ENCODE measurements around the gene HDAC4. TPM values are rescaled to one million over a fixed set of nuclear protein-coding genes. Genes with fewer than 3 reads are reported as not detected.
A peak's percentile ranks its signal among the peaks of the same experiment; 100 is the strongest.

The HDAC4 gene
- total RNA-seq, 1 donor from 2014 or later: 33.9 TPM

- ATAC-seq: no peak
These were observed 234.5 kb downstream of the HDAC4 start for GRCh38 chr2:239166201-239166834.

GRCh38 chr2:239165206-239165831 is 235.5 kb downstream of the HDAC4 start:
- ATAC-seq: no peak

GRCh38 chr2:239164335-239164871 is 236.4 kb downstream of the HDAC4 start:
- ATAC-seq: no peak

GRCh38 chr2:239163688-239164334 is 237.0 kb downstream of the HDAC4 start:
- no peak for ATAC-seq

GRCh38 chr2:239162976-239163687 is 237.7 kb downstream of the HDAC4 start:
- no peak for ATAC-seq

- no peak for ATAC-seq
These were observed 238.5 kb downstream of the HDAC4 start for GRCh38 chr2:239162141-239162821.

- ATAC-seq: no peak
These were observed 239.1 kb downstream of the HDAC4 start for GRCh38 chr2:239161711-239162140.

GRCh38 chr2:239160226-239161143 is 240.3 kb downstream of the HDAC4 start:
- ATAC-seq: no peak

GRCh38 chr2:239159476-239159911 is 241.3 kb downstream of the HDAC4 start:
- no peak for ATAC-seq

GRCh38 chr2:239158641-239159475 is 242.0 kb downstream of the HDAC4 start:
- ATAC-seq: peak; percentile 7

- peak; percentile 66 for ATAC-seq
These were observed 243.0 kb downstream of the HDAC4 start for GRCh38 chr2:239157771-239158170.

- no peak for ATAC-seq
These were observed 243.6 kb downstream of the HDAC4 start for GRCh38 chr2:239157269-239157668.

GRCh38 chr2:239156516-239157265 is 244.1 kb downstream of the HDAC4 start:
- ATAC-seq: no peak

- ATAC-seq: no peak
These were observed 244.9 kb downstream of the HDAC4 start for GRCh38 chr2:239155806-239156480.

- ATAC-seq: no peak
These were observed 245.6 kb downstream of the HDAC4 start for GRCh38 chr2:239154971-239155805.

- no peak for ATAC-seq
These were observed 246.8 kb downstream of the HDAC4 start for GRCh38 chr2:239153806-239154591.

- ATAC-seq: no peak
These were observed 247.9 kb downstream of the HDAC4 start for GRCh38 chr2:239152916-239153305.
